B cell (primary cell): ENCODE results near the gene RSBN1L. TPM values are rescaled to one million over a fixed set of nuclear protein-coding genes. Genes with fewer than 3 reads are reported as not detected.

Source experiments
- ATAC-seq: fragments of 200-7000 bp; cut with Tn5 transposase; one replicate; pipeline ENCODE4 v1.10.0; 2021; ENCODE audit warnings: low read depth, mild to moderate bottlenecking, moderate number of reproducible peaks, moderate library complexity
- CTCF ChIA-PET: fragments of 350-600 bp; sonication (Branson Sonifier 250); formaldehyde crosslinking; loops from one replicate; lab custom pipeline; 2021; ENCODE audit warnings: antibody characterized with exemption, inconsistent platforms; lab: Charles Lee
- POLR2A ChIA-PET: fragments of 350-600 bp; sonication (Branson Sonifier 250); formaldehyde crosslinking; loops from one replicate; lab custom pipeline; 2021; ENCODE audit warnings: antibody characterized with exemption; lab: Charles Lee
- DNase-seq: peaks from one replicate; pipeline ENCODE4 v3.0.0; 2013
- H2AFZ ChIP-seq: 2 replicates; pipeline ENCODE4 v1.6.1; 2012; ENCODE audit warnings: mild to moderate bottlenecking, low read depth, low read length; ENCODE audit not compliant: insufficient read depth, poor library complexity, severe bottlenecking
- H3K27ac ChIP-seq, 2 donors: 1 replicate in 1 of 2; 2 replicates in 1 of 2; pipeline ENCODE4 v1.5.1; 2012 to 2013; ENCODE audit warnings: low read length in 2 of 2, mild to moderate bottlenecking in 2 of 2, moderate library complexity in 1 of 2
- H3K27me3 ChIP-seq, 4 experiments: fragments of 200-600 bp in 1 of 4; sonication (generic) in 1 of 4; replicated peaks in 1 of 4; 1 replicate in 2 of 4; 2 replicates in 2 of 4; pipeline versions ENCODE4 v1.6.1 to v1.7.0; 2013 to 2016; ENCODE audit warnings: low read length in 3 of 4, mild to moderate bottlenecking in 2 of 4, mixed read lengths in 1 of 4, moderate library complexity in 1 of 4; ENCODE audit not compliant: insufficient read depth in 4 of 4, control insufficient read depth in 3 of 4; ENCODE audit errors: control extremely low read depth in 1 of 4
- H3K36me3 ChIP-seq, 2 experiments: replicated peaks in 1 of 2; 1 replicate in 1 of 2; 2 replicates in 1 of 2; pipeline versions ENCODE4 v1.6.1 to v1.7.1; 2013; ENCODE audit warnings: low read length in 1 of 2; ENCODE audit not compliant: insufficient read depth in 2 of 2, control insufficient read depth in 1 of 2; ENCODE audit errors: control extremely low read depth in 1 of 2, extremely low read depth in 1 of 2
- H3K4me1 ChIP-seq, 2 donors: fragments of 200-600 bp in 1 of 2; sonication (generic) in 1 of 2; 1 replicate in 1 of 2; 2 replicates in 1 of 2; pipeline versions ENCODE4 v1.5.1 to v1.6.1; 2013 to 2017; ENCODE audit warnings: low read length in 2 of 2; ENCODE audit not compliant: control insufficient read depth in 2 of 2, insufficient read depth in 2 of 2
- H3K4me2 ChIP-seq: replicated peaks from 2 replicates; pipeline ENCODE3; 2012; ENCODE audit warnings: mild to moderate bottlenecking, low read depth, low read length; ENCODE audit not compliant: poor library complexity, severe bottlenecking
- H3K4me3 ChIP-seq, 5 experiments: fragments of 200-600 bp in 1 of 5; sonication (generic) in 1 of 5; 1 replicate in 3 of 5; 2 replicates in 2 of 5; pipeline versions ENCODE4 v1.5.1 to v1.7.0; 2011 to 2016; ENCODE audit warnings: low read length in 4 of 5, mild to moderate bottlenecking in 4 of 5, low read depth in 2 of 5, control low read depth in 1 of 5, moderate library complexity in 1 of 5; ENCODE audit not compliant: insufficient read depth in 1 of 5; ENCODE audit errors: control extremely low read depth in 1 of 5, extremely low read depth in 1 of 5
- H3K79me2 ChIP-seq: fragments of 200-600 bp; sonication (generic); one replicate; pipeline ENCODE4 v1.6.0; 2016; ENCODE audit warnings: low read length; ENCODE audit not compliant: control insufficient read depth, insufficient read depth
- H3K9ac ChIP-seq: fragments of 200-600 bp; sonication (generic); 2 replicates; pipeline ENCODE4 v1.6.1; 2017; ENCODE audit warnings: mild to moderate bottlenecking, low read length, moderate library complexity
- H3K9me3 ChIP-seq, 3 donors: one replicate each; pipeline versions ENCODE4 v1.6.1 to v1.7.1; 2013; ENCODE audit warnings: low read length in 2 of 3; ENCODE audit not compliant: control insufficient read depth in 2 of 3, insufficient read depth in 1 of 3; ENCODE audit errors: control extremely low read depth in 1 of 3
- H4K20me1 ChIP-seq: 2 replicates; pipeline ENCODE4 v1.6.0; 2012; ENCODE audit warnings: mild to moderate bottlenecking, low read length; ENCODE audit not compliant: insufficient read depth, control insufficient read depth, poor library complexity, severe bottlenecking
- H3K27ac Mint-ChIP-seq: one replicate; pipeline ENCODE4 v1.8.0; 2021; ENCODE audit warnings: mixed read lengths
- H3K27me3 Mint-ChIP-seq: one replicate; pipeline ENCODE4 v1.8.0; 2021; ENCODE audit warnings: mixed read lengths
- H3K4me1 Mint-ChIP-seq: one replicate; pipeline ENCODE4 v1.8.0; 2021; ENCODE audit warnings: mixed read lengths
- H3K4me3 Mint-ChIP-seq: one replicate; pipeline ENCODE4 v1.8.0; 2021; ENCODE audit warnings: mixed read lengths
- H3K9me3 Mint-ChIP-seq: one replicate; pipeline ENCODE4 v1.8.0; 2022; ENCODE audit warnings: mixed read lengths; ENCODE audit not compliant: insufficient read depth
- EZH2 ChIP-seq: IDR thresholded peaks from 2 replicates; pipeline ENCODE4 v1.6.1; 2012; ENCODE audit warnings: borderline replicate concordance, low read depth, mild to moderate bottlenecking, moderate library complexity, low read length; ENCODE audit not compliant: insufficient read depth, poor library complexity, severe bottlenecking
- WGBS: methylation state at CpG from one replicate; pipeline ENCODE4 v1.1.5; 2013; ENCODE audit warnings: missing lambda C conversion rate; ENCODE audit not compliant: insufficient coverage; 5-methylcytosine and 5-hydroxymethylcytosine counted together
- intact Hi-C: fragments of 100-400 bp; cut with micrococcal nuclease; formaldehyde crosslinking; loops from one replicate; pipeline ENCODE4 v1.10.0; 2022
- polyA plus RNA-seq: library from polyadenylated mRNA; depleted of rRNA; stranded (reverse); fragments of >200 nt; gene quantifications from 2 replicates; pipeline ENCODE4 v1.2.3, GENCODE V29; 2012
- total RNA-seq, 2 donors: library from RNA; stranded (reverse); fragments of 120-200 nt in 1 of 2; gene quantifications; 1 replicate in 1 of 2; 2 replicates in 1 of 2; pipeline versions ENCODE4 v1.2.3 to v1.2.4, GENCODE V29; 2013 to 2022
- TF ChIP-seq, protein P1 (sequence below): fragments of 200-600 bp; IDR thresholded peaks from one replicate; pipeline ENCODE4 v1.8.0; 2022; ENCODE audit warnings: antibody characterized with exemption, mild to moderate bottlenecking

RSBN1L gene
- total and polyA plus RNA-seq, 2 donors (not counting 1 experiment from before 2014, with no cell fraction given): 17.0 to 47.0 TPM

DNA sequence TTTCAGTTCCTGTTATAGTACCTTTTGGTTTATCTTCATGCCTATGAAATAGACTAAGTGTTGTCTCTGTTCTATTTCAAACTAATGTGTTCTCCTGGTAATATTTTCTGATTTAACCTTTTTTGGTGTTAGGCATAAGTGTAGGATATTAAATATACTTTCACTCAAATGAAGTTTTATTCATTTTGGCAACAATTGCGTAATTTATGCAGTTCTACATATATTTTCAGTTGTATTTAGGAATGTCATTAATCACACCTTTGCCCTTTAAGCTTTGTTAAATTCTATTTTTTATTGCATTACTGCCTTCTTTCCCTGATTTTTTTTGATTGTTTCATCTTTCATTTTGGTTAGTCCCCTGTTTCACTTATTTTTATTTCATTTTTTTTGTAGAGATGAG is 47.3 kb downstream of the RSBN1L start:
- Histone ChIP-seq H3K9ac (no peak overlapping the region), H3K4me3 (no peak overlapping the region), H3K79me2 (peaks cover 61% of the 10 kb centered on the region), H3K4me2 (no peak overlapping the region), H3K36me3 (peaks cover 5 to 16% of the 10 kb centered on the region in 2 experiments), H3K4me1 (peaks cover 0 to 4% of the 10 kb centered on the region in 2 donors), H3K9me3 (no peaks in the 10 kb centered on the region), H4K20me1 (peaks cover 31% of the 10 kb centered on the region), H2AFZ (no peak overlapping the region), H3K27me3 (no peaks in the 10 kb centered on the region), H3K27ac (no peak overlapping the region)
- ATAC-seq (no peak), DNase-seq (no peak)
- no CpG with 5 or more reads among the region's 1 CpG for WGBS
- intact Hi-C loops: no loop called here
- TF ChIP-seq, protein P1, sequence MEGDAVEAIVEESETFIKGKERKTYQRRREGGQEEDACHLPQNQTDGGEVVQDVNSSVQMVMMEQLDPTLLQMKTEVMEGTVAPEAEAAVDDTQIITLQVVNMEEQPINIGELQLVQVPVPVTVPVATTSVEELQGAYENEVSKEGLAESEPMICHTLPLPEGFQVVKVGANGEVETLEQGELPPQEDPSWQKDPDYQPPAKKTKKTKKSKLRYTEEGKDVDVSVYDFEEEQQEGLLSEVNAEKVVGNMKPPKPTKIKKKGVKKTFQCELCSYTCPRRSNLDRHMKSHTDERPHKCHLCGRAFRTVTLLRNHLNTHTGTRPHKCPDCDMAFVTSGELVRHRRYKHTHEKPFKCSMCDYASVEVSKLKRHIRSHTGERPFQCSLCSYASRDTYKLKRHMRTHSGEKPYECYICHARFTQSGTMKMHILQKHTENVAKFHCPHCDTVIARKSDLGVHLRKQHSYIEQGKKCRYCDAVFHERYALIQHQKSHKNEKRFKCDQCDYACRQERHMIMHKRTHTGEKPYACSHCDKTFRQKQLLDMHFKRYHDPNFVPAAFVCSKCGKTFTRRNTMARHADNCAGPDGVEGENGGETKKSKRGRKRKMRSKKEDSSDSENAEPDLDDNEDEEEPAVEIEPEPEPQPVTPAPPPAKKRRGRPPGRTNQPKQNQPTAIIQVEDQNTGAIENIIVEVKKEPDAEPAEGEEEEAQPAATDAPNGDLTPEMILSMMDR: no peak
- no peak for TF ChIP-seq EZH2
- no peak overlapping the region for H3K27ac Mint-ChIP-seq
- peaks cover 17% of the 10 kb centered on the region for H3K4me1 Mint-ChIP-seq
- H3K4me3 Mint-ChIP-seq: no peak overlapping the region
- ChIA-PET POLR2A (no interaction called here), CTCF (interaction anchor here (1.6 kb wide), 1 partner anchor 16 kb away, joined by 3 read pairs; no protein-coding TSS in a partner anchor)
- H3K9me3 Mint-ChIP-seq: no peaks in the 10 kb centered on the region
- H3K27me3 Mint-ChIP-seq: no peaks in the 10 kb centered on the region

DNA sequence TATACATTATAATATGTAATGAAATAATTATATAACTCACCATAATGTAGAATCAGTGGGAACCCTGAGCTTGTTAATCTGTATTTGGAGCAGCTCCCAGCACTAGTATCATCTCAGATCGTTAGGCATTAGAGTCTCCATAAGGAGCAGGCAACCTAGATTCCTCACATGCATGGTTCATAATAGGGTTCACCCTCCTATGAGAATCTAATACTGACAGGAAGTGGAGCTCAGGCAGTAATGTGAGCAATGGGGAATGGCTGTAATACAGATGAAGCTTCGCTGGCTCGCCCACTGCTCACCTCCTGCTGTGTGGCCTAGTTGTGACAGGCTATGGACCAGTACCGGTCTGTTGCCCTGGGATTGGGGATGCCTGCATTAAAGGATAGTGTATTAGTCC is 49.5 kb downstream of the RSBN1L start:
- Histone ChIP-seq H3K4me3 (no peak overlapping the region), H3K4me1 (peaks cover 0 to 4% of the 10 kb centered on the region in 2 donors), H3K36me3 (peaks cover 10 to 21% of the 10 kb centered on the region in 2 experiments), H2AFZ (no peak overlapping the region), H3K9ac (no peak overlapping the region), H3K27me3 (no peaks in the 10 kb centered on the region), H3K27ac (no peak overlapping the region), H3K79me2 (peaks cover 72% of the 10 kb centered on the region), H3K9me3 (no peaks in the 10 kb centered on the region), H3K4me2 (no peak overlapping the region), H4K20me1 (peaks cover 31% of the 10 kb centered on the region)
- no peaks in the 10 kb centered on the region for H3K9me3 Mint-ChIP-seq
- H3K4me3 Mint-ChIP-seq: no peak overlapping the region
- no peak for ATAC-seq
- peaks cover 15% of the 10 kb centered on the region for H3K4me1 Mint-ChIP-seq
- POLR2A ChIA-PET: no interaction called here
- intact Hi-C loops: no loop called here
- H3K27ac Mint-ChIP-seq: no peak overlapping the region
- H3K27me3 Mint-ChIP-seq: no peaks in the 10 kb centered on the region
- WGBS: 100% methylated on average over 3 of the region's 4 CpGs
- no peak for TF ChIP-seq EZH2
- TF ChIP-seq, protein P1: no peak
- no peak for DNase-seq
- CTCF ChIA-PET: interaction anchor here (1.4 kb wide), 1 partner anchor 50 kb away, joined by 3 read pairs; the partner anchor contains the start of gene RSBN1L
